ENCODE results near the gene KIF1B.

KIF1B gene

GRCh38 chr1:10316752-10317151 is 106.4 kb downstream of the KIF1B start:
- peaks cover 4% of the 10 kb centered on the region for H3K36me3 ChIP-seq (ENCODE audit: insufficient read depth, low read length)
- no peak overlapping the region for H3K4me3 ChIP-seq (ENCODE audit: low read length)
- no peaks in the 10 kb centered on the region for H3K27me3 ChIP-seq (ENCODE audit: control insufficient read depth, insufficient read depth, low read length)
- H3K4me1 ChIP-seq (ENCODE audit: control insufficient read depth, insufficient read depth, low read length) = no peaks in the 10 kb centered on the region
- no peaks in the 10 kb centered on the region for H3K9me3 ChIP-seq (replicated peaks; ENCODE audit: low read length)
- H3K4me2 ChIP-seq (ENCODE audit: low read length) = no peak overlapping the region
- H3K9ac ChIP-seq (ENCODE audit: low read depth, low read length) = no peak overlapping the region

DNA sequence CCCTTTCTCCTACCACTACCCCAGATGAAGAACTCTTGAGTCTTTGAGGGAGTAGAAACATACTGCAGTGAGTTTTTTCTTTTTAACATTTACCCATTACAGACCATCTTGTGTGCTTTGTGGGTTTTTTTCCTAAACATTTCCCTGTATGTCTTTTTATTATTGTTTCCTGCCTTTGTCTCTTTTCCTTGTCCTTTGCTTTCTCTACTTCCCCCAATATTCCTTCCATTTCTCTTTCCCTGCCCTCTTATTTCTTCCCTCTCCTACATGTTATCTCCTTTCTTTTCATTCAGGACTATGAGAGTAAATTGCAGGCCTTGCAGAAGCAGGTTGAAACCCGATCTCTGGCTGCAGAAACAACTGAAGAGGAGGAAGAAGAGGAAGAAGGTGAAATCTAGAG is 109.4 kb downstream of the KIF1B start:
- Histone ChIP-seq H3K9ac (ENCODE audit: low read depth, low read length) (no peak overlapping the region), H3K9me3 (replicated peaks; ENCODE audit: low read length) (no peaks in the 10 kb centered on the region), H3K4me1 (ENCODE audit: control insufficient read depth, insufficient read depth, low read length) (no peaks in the 10 kb centered on the region), H3K27me3 (ENCODE audit: control insufficient read depth, insufficient read depth, low read length) (no peaks in the 10 kb centered on the region), H3K4me3 (ENCODE audit: low read length) (no peak overlapping the region), H3K36me3 (ENCODE audit: insufficient read depth, low read length) (peaks cover 6% of the 10 kb centered on the region), H3K4me2 (ENCODE audit: low read length) (no peak overlapping the region)

- Histone ChIP-seq H3K9me3 (replicated peaks; ENCODE audit: low read length) (no peaks in the 10 kb centered on the region), H3K9ac (ENCODE audit: low read depth, low read length) (no peak overlapping the region), H3K4me2 (ENCODE audit: low read length) (no peak overlapping the region), H3K4me1 (ENCODE audit: control insufficient read depth, insufficient read depth, low read length) (no peaks in the 10 kb centered on the region), H3K4me3 (ENCODE audit: low read length) (no peak overlapping the region), H3K27me3 (ENCODE audit: control insufficient read depth, insufficient read depth, low read length) (no peaks in the 10 kb centered on the region), H3K36me3 (ENCODE audit: insufficient read depth, low read length) (peaks cover 6% of the 10 kb centered on the region)
These were observed 110.0 kb downstream of the KIF1B start for GRCh38 chr1:10320336-10320735.

- Histone ChIP-seq H3K36me3 (ENCODE audit: insufficient read depth, low read length) (peaks cover 15% of the 10 kb centered on the region), H3K27me3 (ENCODE audit: control insufficient read depth, insufficient read depth, low read length) (no peaks in the 10 kb centered on the region), H3K4me1 (ENCODE audit: control insufficient read depth, insufficient read depth, low read length) (no peaks in the 10 kb centered on the region), H3K9me3 (replicated peaks; ENCODE audit: low read length) (no peaks in the 10 kb centered on the region), H3K4me2 (ENCODE audit: low read length) (no peak overlapping the region), H3K9ac (ENCODE audit: low read depth, low read length) (no peak overlapping the region), H3K4me3 (ENCODE audit: low read length) (no peak overlapping the region)
These were observed 112.5 kb downstream of the KIF1B start for GRCh38 chr1:10322821-10323220.

- no peak overlapping the region for H3K4me3 ChIP-seq (ENCODE audit: low read length)
These were observed 114.3 kb downstream of the KIF1B start for GRCh38 chr1:10324627-10325026.

DNA sequence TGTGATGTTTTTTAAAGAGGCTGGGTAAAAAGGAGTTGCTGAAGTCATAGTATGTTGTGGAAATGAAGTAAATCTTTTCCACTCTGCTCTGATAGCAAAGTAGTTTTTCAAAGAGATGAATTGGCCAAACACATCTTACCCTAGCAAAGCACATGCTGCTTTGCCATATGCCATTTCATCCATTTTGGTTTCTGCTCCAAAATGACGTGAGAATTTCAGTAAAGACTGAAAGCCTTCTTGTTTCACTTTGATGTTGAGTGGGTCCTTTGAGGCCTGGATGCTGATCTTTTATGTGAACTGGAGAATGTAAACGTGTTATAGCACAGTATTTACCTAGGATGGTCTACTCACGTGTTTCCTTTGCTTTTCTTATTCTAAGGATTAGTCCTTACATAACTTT is 115.2 kb downstream of the KIF1B start:
- H3K4me1 ChIP-seq (ENCODE audit: control insufficient read depth, insufficient read depth, low read length) = no peaks in the 10 kb centered on the region
- H3K36me3 ChIP-seq (ENCODE audit: insufficient read depth, low read length) = peaks cover 15% of the 10 kb centered on the region
- no peak overlapping the region for H3K9ac ChIP-seq (ENCODE audit: low read depth, low read length)

More at GRCh38 chr1:10324627-10325026, 114.3 kb downstream of the KIF1B start:
- no peak overlapping the region for H3K4me2 ChIP-seq (ENCODE audit: low read length)
- no peaks in the 10 kb centered on the region for H3K4me1 ChIP-seq (ENCODE audit: control insufficient read depth, insufficient read depth, low read length)
- H3K9me3 ChIP-seq (replicated peaks; ENCODE audit: low read length) = no peaks in the 10 kb centered on the region
- H3K9ac ChIP-seq (ENCODE audit: low read depth, low read length) = no peak overlapping the region
- no peaks in the 10 kb centered on the region for H3K27me3 ChIP-seq (ENCODE audit: control insufficient read depth, insufficient read depth, low read length)
- H3K36me3 ChIP-seq (ENCODE audit: insufficient read depth, low read length) = peaks cover 15% of the 10 kb centered on the region

GRCh38 chr1:10326251-10326650 is 115.9 kb downstream of the KIF1B start:
- no peak overlapping the region for H3K9ac ChIP-seq (ENCODE audit: low read depth, low read length)
- peaks cover 15% of the 10 kb centered on the region for H3K36me3 ChIP-seq (ENCODE audit: insufficient read depth, low read length)
- H3K9me3 ChIP-seq (replicated peaks; ENCODE audit: low read length) = no peaks in the 10 kb centered on the region
- no peaks in the 10 kb centered on the region for H3K4me1 ChIP-seq (ENCODE audit: control insufficient read depth, insufficient read depth, low read length)
- H3K4me3 ChIP-seq (ENCODE audit: low read length) = no peak overlapping the region
- no peak overlapping the region for H3K4me2 ChIP-seq (ENCODE audit: low read length)
- H3K27me3 ChIP-seq (ENCODE audit: control insufficient read depth, insufficient read depth, low read length) = no peaks in the 10 kb centered on the region

More for the DNA sequence above, 115.2 kb downstream of the KIF1B start:
- H3K27me3 ChIP-seq (ENCODE audit: control insufficient read depth, insufficient read depth, low read length) = no peaks in the 10 kb centered on the region
- no peak overlapping the region for H3K4me2 ChIP-seq (ENCODE audit: low read length)
- no peak overlapping the region for H3K4me3 ChIP-seq (ENCODE audit: low read length)
- no peaks in the 10 kb centered on the region for H3K9me3 ChIP-seq (replicated peaks; ENCODE audit: low read length)

DNA sequence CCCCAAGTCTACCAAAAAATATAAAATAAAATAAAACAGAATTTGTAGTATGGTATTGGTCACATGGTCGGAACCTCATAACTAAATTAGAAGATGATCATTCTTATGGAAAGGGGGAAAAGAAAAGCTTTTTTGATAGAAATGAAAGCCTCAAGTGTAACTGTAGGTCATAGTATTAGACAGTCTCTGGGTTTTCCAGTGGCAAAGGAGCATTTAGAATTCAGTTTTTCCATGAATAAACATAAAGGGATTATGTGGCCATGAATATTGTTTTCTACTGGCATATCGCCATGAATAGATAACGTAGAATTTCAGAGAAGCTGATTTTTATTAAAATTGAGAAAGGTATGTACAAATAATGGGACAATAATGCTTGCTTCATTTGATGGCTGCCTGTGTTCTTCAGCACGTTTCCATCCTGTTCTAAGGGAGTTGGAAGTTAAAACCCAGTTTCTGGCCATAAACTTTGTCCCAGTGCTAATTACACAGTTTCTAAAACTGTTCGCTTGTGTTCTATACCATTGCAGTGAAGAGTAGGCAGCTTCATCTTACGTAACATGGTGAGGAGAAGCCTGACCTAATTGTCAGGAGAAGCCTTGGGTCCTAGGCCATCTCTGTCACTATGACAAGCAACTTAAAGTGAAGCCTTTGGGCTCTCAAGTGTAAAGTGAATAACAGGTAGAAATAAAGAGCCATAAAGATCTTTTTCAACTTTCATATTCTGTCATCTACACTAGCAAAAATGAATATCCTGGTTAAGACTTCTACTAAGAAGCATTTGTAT is 118.0 kb downstream of the KIF1B start:
- no peaks in the 10 kb centered on the region for H3K27me3 ChIP-seq (ENCODE audit: control insufficient read depth, insufficient read depth, low read length)
- no peaks in the 10 kb centered on the region for H3K9me3 ChIP-seq (replicated peaks; ENCODE audit: low read length)
- H3K4me2 ChIP-seq (ENCODE audit: low read length) = no peak overlapping the region
- H3K4me3 ChIP-seq (ENCODE audit: low read length) = no peak overlapping the region
- no peak overlapping the region for H3K9ac ChIP-seq (ENCODE audit: low read depth, low read length)
- peaks cover 13% of the 10 kb centered on the region for H3K36me3 ChIP-seq (ENCODE audit: insufficient read depth, low read length)
- H3K4me1 ChIP-seq (ENCODE audit: control insufficient read depth, insufficient read depth, low read length) = no peaks in the 10 kb centered on the region

DNA sequence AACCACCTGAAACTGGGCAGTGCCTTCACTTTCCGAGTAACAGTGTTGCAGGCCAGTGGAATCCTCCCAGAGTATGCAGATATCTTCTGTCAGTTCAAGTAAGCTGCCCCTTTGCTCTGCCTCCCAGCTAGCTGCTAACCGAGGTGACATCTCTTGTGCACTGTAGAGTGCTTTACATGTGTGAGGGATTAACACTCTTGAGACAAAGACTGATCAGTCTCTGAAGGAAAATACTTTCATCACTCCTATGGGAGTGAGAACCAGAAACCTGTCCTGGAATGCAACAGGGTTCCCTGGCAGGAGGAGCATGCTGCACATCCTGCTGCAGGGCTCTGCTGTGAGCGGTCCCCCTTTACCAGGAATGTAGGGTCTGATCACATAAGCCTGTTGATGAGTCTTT is 127.1 kb downstream of the KIF1B start:
- Histone ChIP-seq H3K27me3 (ENCODE audit: control insufficient read depth, insufficient read depth, low read length) (no peaks in the 10 kb centered on the region), H3K9me3 (replicated peaks; ENCODE audit: low read length) (no peaks in the 10 kb centered on the region), H3K4me3 (ENCODE audit: low read length) (no peak overlapping the region), H3K4me2 (ENCODE audit: low read length) (no peak overlapping the region), H3K4me1 (ENCODE audit: control insufficient read depth, insufficient read depth, low read length) (no peaks in the 10 kb centered on the region), H3K36me3 (ENCODE audit: insufficient read depth, low read length) (peaks cover 38% of the 10 kb centered on the region), H3K9ac (ENCODE audit: low read depth, low read length) (no peak overlapping the region)

DNA sequence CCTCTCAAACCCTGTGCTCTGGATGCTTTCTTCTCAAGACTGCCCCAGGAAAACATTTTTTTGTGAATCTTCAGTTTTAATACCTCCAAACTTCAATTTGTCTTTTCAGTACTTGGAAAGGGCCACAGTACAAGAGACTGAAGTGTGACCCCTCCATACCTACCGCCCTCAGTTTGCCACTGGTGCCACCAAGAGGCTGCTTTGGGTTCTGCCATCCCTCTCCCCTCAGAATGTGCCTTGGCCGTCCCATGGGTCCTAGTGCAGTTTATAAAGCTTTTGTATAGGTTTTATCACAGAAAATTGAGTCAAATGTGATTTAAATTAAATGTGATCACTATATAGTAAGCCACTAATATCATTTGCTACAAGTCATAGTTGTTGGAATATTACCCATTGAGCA is 127.7 kb downstream of the KIF1B start:
- Histone ChIP-seq H3K4me1 (ENCODE audit: control insufficient read depth, insufficient read depth, low read length) (no peaks in the 10 kb centered on the region), H3K9ac (ENCODE audit: low read depth, low read length) (no peak overlapping the region), H3K36me3 (ENCODE audit: insufficient read depth, low read length) (peaks cover 42% of the 10 kb centered on the region), H3K4me2 (ENCODE audit: low read length) (no peak overlapping the region), H3K27me3 (ENCODE audit: control insufficient read depth, insufficient read depth, low read length) (no peaks in the 10 kb centered on the region), H3K9me3 (replicated peaks; ENCODE audit: low read length) (no peaks in the 10 kb centered on the region), H3K4me3 (ENCODE audit: low read length) (no peak overlapping the region)

DNA sequence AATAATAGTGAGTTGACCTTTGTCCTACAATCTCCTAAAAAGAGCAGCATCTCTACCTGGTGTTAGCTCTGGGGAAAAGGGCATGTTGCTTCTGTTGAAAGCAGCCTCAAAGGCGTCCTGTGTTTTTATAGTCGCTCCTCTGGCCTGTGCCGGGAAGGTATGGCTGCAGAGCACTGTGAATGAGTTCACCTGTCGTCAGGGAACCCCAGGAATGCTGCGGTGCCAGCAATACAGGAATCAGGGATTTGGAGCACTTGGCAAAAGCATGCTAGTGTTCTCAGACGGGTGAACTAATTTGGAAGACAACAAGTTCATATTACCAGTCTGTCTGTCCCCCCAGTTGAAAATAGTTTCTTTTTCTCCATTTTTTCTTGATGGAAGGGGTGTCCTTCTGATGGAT is 128.2 kb downstream of the KIF1B start:
- Histone ChIP-seq H3K36me3 (ENCODE audit: insufficient read depth, low read length) (peaks cover 44% of the 10 kb centered on the region), H3K4me1 (ENCODE audit: control insufficient read depth, insufficient read depth, low read length) (no peaks in the 10 kb centered on the region), H3K9ac (ENCODE audit: low read depth, low read length) (no peak overlapping the region), H3K27me3 (ENCODE audit: control insufficient read depth, insufficient read depth, low read length) (no peaks in the 10 kb centered on the region), H3K4me2 (ENCODE audit: low read length) (no peak overlapping the region), H3K4me3 (ENCODE audit: low read length) (no peak overlapping the region), H3K9me3 (replicated peaks; ENCODE audit: low read length) (no peaks in the 10 kb centered on the region)

GRCh38 chr1:10339036-10339567 is 128.7 kb downstream of the KIF1B start:
- peaks cover 46% of the 10 kb centered on the region for H3K36me3 ChIP-seq (ENCODE audit: insufficient read depth, low read length)
- H3K4me2 ChIP-seq (ENCODE audit: low read length) = no peak overlapping the region
- H3K27me3 ChIP-seq (ENCODE audit: control insufficient read depth, insufficient read depth, low read length) = no peaks in the 10 kb centered on the region

More at GRCh38 chr1:10339036-10339567, 128.7 kb downstream of the KIF1B start:
- no peaks in the 10 kb centered on the region for H3K9me3 ChIP-seq (replicated peaks; ENCODE audit: low read length)
- no peak overlapping the region for H3K4me3 ChIP-seq (ENCODE audit: low read length)
- no peaks in the 10 kb centered on the region for H3K4me1 ChIP-seq (ENCODE audit: control insufficient read depth, insufficient read depth, low read length)
- no peak overlapping the region for H3K9ac ChIP-seq (ENCODE audit: low read depth, low read length)

All from skeletal muscle satellite cell (primary cell).